Stimulated activated effector memory CD8-positive, alpha-beta T cell treated with anti-CD3 and anti-CD28 coated beads, Interleukin-12 subunit alpha, Interleukin-12 subunit beta, amount 100 ng/mL, for 72 hours (primary cell): ENCODE results near the gene ECE2.

Experiments used
- ATAC-seq: fragments of 150-1000 bp; cut with Tn5 transposase; 2 replicates; pipeline ENCODE4 v1.10.0; 2021
- DNase-seq, 2 donors: peaks; one replicate each; pipeline ENCODE4 v3.0.0; 2021 to 2022; ENCODE audit warnings: low spot score in 2 of 2
- H3K27ac Mint-ChIP-seq: one replicate; pipeline ENCODE4 v1.8.0; 2022; ENCODE audit warnings: mild to moderate bottlenecking, mixed read lengths
- H3K36me3 Mint-ChIP-seq: one replicate; pipeline ENCODE4 v1.8.0; 2022; ENCODE audit warnings: mild to moderate bottlenecking, mixed read lengths
- H3K4me1 Mint-ChIP-seq: one replicate; pipeline ENCODE4 v1.8.0; 2022; ENCODE audit warnings: mixed read lengths
- H3K4me3 Mint-ChIP-seq: one replicate; pipeline ENCODE4 v1.8.0; 2022; ENCODE audit warnings: mild to moderate bottlenecking, mixed read lengths
- H3K9me3 Mint-ChIP-seq: one replicate; pipeline ENCODE4 v1.8.0; 2022; ENCODE audit warnings: mixed read lengths

The ECE2 gene

GRCh38 chr3:184237211-184237610 is 38.6 kb upstream of the ECE2 start:
- peak overlapping the region; percentile 45 for H3K27ac Mint-ChIP-seq
- H3K4me3 Mint-ChIP-seq: no peak overlapping the region
- H3K4me1 Mint-ChIP-seq: peaks cover 6% of the 10 kb centered on the region
- H3K9me3 Mint-ChIP-seq: no peaks in the 10 kb centered on the region
- ATAC-seq (no peak), DNase-seq (no peak)
- peaks cover 4% of the 10 kb centered on the region for H3K36me3 Mint-ChIP-seq

GRCh38 chr3:184237807-184238206 is 38.0 kb upstream of the ECE2 start:
- H3K9me3 Mint-ChIP-seq: no peaks in the 10 kb centered on the region
- H3K36me3 Mint-ChIP-seq: peaks cover 10% of the 10 kb centered on the region
- DNase-seq (no peak), ATAC-seq (peak; percentile 14)
- peaks cover 6% of the 10 kb centered on the region for H3K4me1 Mint-ChIP-seq
- no peak overlapping the region for H3K4me3 Mint-ChIP-seq
- H3K27ac Mint-ChIP-seq: peak overlapping the region; percentile 45

- ATAC-seq (no peak), DNase-seq (no peak)
- Mint-ChIP-seq H3K36me3 (peaks cover 15% of the 10 kb centered on the region), H3K4me3 (no peak overlapping the region), H3K27ac (no peak overlapping the region), H3K4me1 (peaks cover 6% of the 10 kb centered on the region), H3K9me3 (no peaks in the 10 kb centered on the region)
Measured at GRCh38 chr3:184238246-184238818, 37.5 kb upstream of the ECE2 start.

GRCh38 chr3:184239221-184239620 is 36.6 kb upstream of the ECE2 start:
- ATAC-seq (no peak), DNase-seq (no peak)
- H3K27ac Mint-ChIP-seq: no peak overlapping the region
- H3K4me3 Mint-ChIP-seq: no peak overlapping the region
- H3K9me3 Mint-ChIP-seq: no peaks in the 10 kb centered on the region
- peaks cover 24% of the 10 kb centered on the region for H3K36me3 Mint-ChIP-seq
- peaks cover 6% of the 10 kb centered on the region for H3K4me1 Mint-ChIP-seq

- no peak for ATAC-seq
- peaks cover 6% of the 10 kb centered on the region for H3K4me1 Mint-ChIP-seq
- no peak for DNase-seq
- no peak overlapping the region for H3K27ac Mint-ChIP-seq
- H3K9me3 Mint-ChIP-seq: no peaks in the 10 kb centered on the region
- no peak overlapping the region for H3K4me3 Mint-ChIP-seq
- H3K36me3 Mint-ChIP-seq: peaks cover 29% of the 10 kb centered on the region
Measured at GRCh38 chr3:184239708-184240107, 36.1 kb upstream of the ECE2 start.

GRCh38 chr3:184240384-184241140 is 35.3 kb upstream of the ECE2 start:
- no peak for ATAC-seq
- H3K4me1 Mint-ChIP-seq: peaks cover 10% of the 10 kb centered on the region
- peaks cover 37% of the 10 kb centered on the region for H3K36me3 Mint-ChIP-seq
- no peaks in the 10 kb centered on the region for H3K9me3 Mint-ChIP-seq
- no peak for DNase-seq
- no peak overlapping the region for H3K4me3 Mint-ChIP-seq
- H3K27ac Mint-ChIP-seq: no peak overlapping the region

GRCh38 chr3:184241141-184241446 is 34.7 kb upstream of the ECE2 start:
- DNase-seq (no peak), ATAC-seq (no peak)
- no peaks in the 10 kb centered on the region for H3K9me3 Mint-ChIP-seq
- H3K4me3 Mint-ChIP-seq: no peak overlapping the region
- H3K4me1 Mint-ChIP-seq: peaks cover 15% of the 10 kb centered on the region
- H3K36me3 Mint-ChIP-seq: peaks cover 43% of the 10 kb centered on the region
- H3K27ac Mint-ChIP-seq: no peak overlapping the region

- Mint-ChIP-seq H3K4me3 (no peak overlapping the region), H3K4me1 (peaks cover 21% of the 10 kb centered on the region), H3K27ac (no peak overlapping the region), H3K9me3 (no peaks in the 10 kb centered on the region), H3K36me3 (peaks cover 45% of the 10 kb centered on the region)
- DNase-seq (no peak), ATAC-seq (peak; percentile 26)
Measured at GRCh38 chr3:184241447-184242296, 34.1 kb upstream of the ECE2 start.

GRCh38 chr3:184242297-184242685 is 33.5 kb upstream of the ECE2 start:
- Mint-ChIP-seq H3K36me3 (peaks cover 45% of the 10 kb centered on the region), H3K4me3 (no peak overlapping the region), H3K9me3 (no peaks in the 10 kb centered on the region), H3K4me1 (peaks cover 20% of the 10 kb centered on the region), H3K27ac (no peak overlapping the region)
- ATAC-seq (no peak), DNase-seq (no peak)

GRCh38 chr3:184248454-184249411 is 27.1 kb upstream of the ECE2 start, which contains the start of gene ALG3:
TSS of gene ALG3 (minus strand) at chr3:184248962. CDS start at chr3:184248940, 22 bp downstream.
- DNase-seq: peak; percentile 89 to 95
- Mint-ChIP-seq H3K4me1 (peaks cover 36% of the 10 kb centered on the region), H3K27ac (peak within 1 kb of the TSS; percentile 100), H3K9me3 (no peaks in the 10 kb centered on the region), H3K4me3 (peak within 1 kb of the TSS; percentile 99), H3K36me3 (peaks cover 40% of the 10 kb centered on the region)
- peak; percentile 75 for ATAC-seq

- peaks cover 36% of the 10 kb centered on the region for H3K4me1 Mint-ChIP-seq
- peak within 1 kb of the TSS; percentile 100 for H3K27ac Mint-ChIP-seq
- H3K36me3 Mint-ChIP-seq: peaks cover 36% of the 10 kb centered on the region
- no peaks in the 10 kb centered on the region for H3K9me3 Mint-ChIP-seq
- peak within 1 kb of the TSS; percentile 99 for H3K4me3 Mint-ChIP-seq
- peak; percentile 91 for ATAC-seq
- peak; percentile 81 to 95 for DNase-seq
Measured at GRCh38 chr3:184249412-184250166, 26.2 kb upstream of the ECE2 start, which contains the start of gene EEF1AKMT4. TSS of gene EEF1AKMT4 (plus strand) at chr3:184249672. CDS start at chr3:184249695, 23 bp downstream.

GRCh38 chr3:184250167-184250828 is 25.5 kb upstream of the ECE2 start:
- peak; percentile 80 for ATAC-seq
- Mint-ChIP-seq H3K4me1 (peaks cover 32% of the 10 kb centered on the region), H3K27ac (peak overlapping the region; percentile 100), H3K4me3 (peak overlapping the region; percentile 99), H3K36me3 (peaks cover 28% of the 10 kb centered on the region), H3K9me3 (no peaks in the 10 kb centered on the region)
- DNase-seq: peak; percentile 91 to 96

- Mint-ChIP-seq H3K27ac (peak overlapping the region; percentile 70), H3K9me3 (no peaks in the 10 kb centered on the region), H3K36me3 (peaks cover 7% of the 10 kb centered on the region), H3K4me1 (peaks cover 18% of the 10 kb centered on the region), H3K4me3 (no peak overlapping the region)
- ATAC-seq (peak; percentile 79), DNase-seq (no peak)
Measured at GRCh38 chr3:184255291-184256039, 20.4 kb upstream of the ECE2 start.
